Measurements from ENCODE around the gene MMS19.
A peak's percentile ranks its signal among the peaks of the same experiment; 100 is the strongest.

Gene MMS19

GRCh38 chr10:97434557-97434956, 63.7 kb downstream of the MMS19 start:
- no peak overlapping the region for H3K4me3 ChIP-seq (replicated peaks; ENCODE audit: insufficient read depth, low read length)
- no peak overlapping the region for H3K27ac ChIP-seq (replicated peaks)
- no peaks in the 10 kb centered on the region for H3K27me3 ChIP-seq (ENCODE audit: insufficient read depth, poor library complexity, severe bottlenecking)
- no peak for DNase-seq (ENCODE audit: low read depth in 1 of 2, low spot score in 1 of 2)
- TF ChIP-seq CTCF (IDR thresholded peaks at IDR 0.05; ENCODE audit: insufficient read depth, low read length) (no peak), REST (IDR thresholded peaks at IDR 0.05; ENCODE audit: insufficient replicate concordance, low read depth) (no peak), SPI1 (IDR thresholded peaks at IDR 0.05; ENCODE audit: borderline replicate concordance, low read depth) (no peak), GABPA (IDR thresholded peaks at IDR 0.05; ENCODE audit: low read depth) (no peak)

- Histone ChIP-seq H3K27me3 (ENCODE audit: insufficient read depth, poor library complexity, severe bottlenecking) (no peaks in the 10 kb centered on the region), H3K4me3 (replicated peaks; ENCODE audit: insufficient read depth, low read length) (no peak overlapping the region), H3K27ac (replicated peaks) (no peak overlapping the region)
- DNase-seq (ENCODE audit: low read depth in 1 of 2, low spot score in 1 of 2): no peak
- TF ChIP-seq SPI1 (IDR thresholded peaks at IDR 0.05; ENCODE audit: borderline replicate concordance, low read depth) (no peak), REST (IDR thresholded peaks at IDR 0.05; ENCODE audit: insufficient replicate concordance, low read depth) (no peak), CTCF (IDR thresholded peaks at IDR 0.05; ENCODE audit: insufficient read depth, low read length) (no peak), POLR2AphosphoS5 (IDR thresholded peaks at IDR 0.05; ENCODE audit: low read depth) (no peak; the same call in 1 of the 2 replicates), GABPA (IDR thresholded peaks at IDR 0.05; ENCODE audit: low read depth) (no peak)
These were observed 64.2 kb downstream of the MMS19 start for GRCh38 chr10:97434055-97434454.

GRCh38 chr10:97428572-97428981, 69.6 kb downstream of the MMS19 start:
- peak overlapping the region; percentile 89 for H3K4me3 ChIP-seq (replicated peaks; ENCODE audit: insufficient read depth, low read length)
- TF ChIP-seq SPI1 (IDR thresholded peaks at IDR 0.05; ENCODE audit: borderline replicate concordance, low read depth) (no peak), CTCF (IDR thresholded peaks at IDR 0.05; ENCODE audit: insufficient read depth, low read length) (no peak), GABPA (IDR thresholded peaks at IDR 0.05; ENCODE audit: low read depth) (no peak; the same call in none of the 2 replicates), POLR2AphosphoS5 (IDR thresholded peaks at IDR 0.05; ENCODE audit: low read depth) (0 out of 2 replicates have a peak, but pooled peaks have one; percentile 11), REST (IDR thresholded peaks at IDR 0.05; ENCODE audit: insufficient replicate concordance, low read depth) (no peak)
- peak in 1 of 2 experiments; percentile 68 for DNase-seq (ENCODE audit: low read depth in 1 of 2, low spot score in 1 of 2)

More at GRCh38 chr10:97428572-97428981, 69.6 kb downstream of the MMS19 start:
- H3K27ac ChIP-seq (replicated peaks): peak overlapping the region; percentile 93
- no peaks in the 10 kb centered on the region for H3K27me3 ChIP-seq (ENCODE audit: insufficient read depth, poor library complexity, severe bottlenecking)
